Uterus (tissue), 2 donors: ENCODE data around the gene TRPC4AP.

Experiments
- CTCF ChIP-seq, 4 experiments: fragments of 200-600 bp in 2 of 4; fragments of 450-650 bp in 2 of 4; sonication (generic) in 2 of 4; IDR thresholded peaks; one replicate each; pipeline ENCODE4 v1.5.1; 2016 to 2019; ENCODE audit warnings: antibody characterized with exemption in 4 of 4, mild to moderate bottlenecking in 2 of 4, moderate library complexity in 1 of 4
- POLR2A ChIP-seq, 2 donors: fragments of 450-650 bp; IDR thresholded peaks; one replicate each; pipeline ENCODE4 v1.6.1; 2016; ENCODE audit warnings: antibody characterized with exemption in 2 of 2, mild to moderate bottlenecking in 1 of 2, moderate library complexity in 1 of 2

GRCh38 chr20:35013421-35014411 lies 78.9 kb downstream of the TRPC4AP start:
- no peak for TF ChIP-seq CTCF (IDR thresholded peaks at IDR 0.05)
- no peak for TF ChIP-seq POLR2A (IDR thresholded peaks at IDR 0.05)
